ENCODE measurements around the gene PCBP3. TPM values are rescaled to one million over a fixed set of nuclear protein-coding genes. Genes with fewer than 3 reads are reported as not detected.

Gene PCBP3
- total and polyA plus RNA-seq, 2 of the 8 experiments (the other 6 are each of a cell fraction or from before 2014, with no cell fraction given), result 3.5 to 6.3 TPM

- no peak for TF ChIP-seq BCL11A (IDR thresholded peaks at IDR 0.05; ENCODE audit: low read depth in 2 of 2, low read length in 2 of 2)
Measured at GRCh38 chr21:45938811-45939520, 295.4 kb downstream of the PCBP3 start (continued).
